Epidermal melanocyte (primary cell): ENCODE data around the gene GDAP2.

ENCODE experiments used
- DNase-seq: peaks from one replicate; pipeline ENCODE4 v3.0.0; 2011; ENCODE audit warnings: low spot score; ENCODE audit not compliant: insufficient read length

Gene GDAP2

DNA sequence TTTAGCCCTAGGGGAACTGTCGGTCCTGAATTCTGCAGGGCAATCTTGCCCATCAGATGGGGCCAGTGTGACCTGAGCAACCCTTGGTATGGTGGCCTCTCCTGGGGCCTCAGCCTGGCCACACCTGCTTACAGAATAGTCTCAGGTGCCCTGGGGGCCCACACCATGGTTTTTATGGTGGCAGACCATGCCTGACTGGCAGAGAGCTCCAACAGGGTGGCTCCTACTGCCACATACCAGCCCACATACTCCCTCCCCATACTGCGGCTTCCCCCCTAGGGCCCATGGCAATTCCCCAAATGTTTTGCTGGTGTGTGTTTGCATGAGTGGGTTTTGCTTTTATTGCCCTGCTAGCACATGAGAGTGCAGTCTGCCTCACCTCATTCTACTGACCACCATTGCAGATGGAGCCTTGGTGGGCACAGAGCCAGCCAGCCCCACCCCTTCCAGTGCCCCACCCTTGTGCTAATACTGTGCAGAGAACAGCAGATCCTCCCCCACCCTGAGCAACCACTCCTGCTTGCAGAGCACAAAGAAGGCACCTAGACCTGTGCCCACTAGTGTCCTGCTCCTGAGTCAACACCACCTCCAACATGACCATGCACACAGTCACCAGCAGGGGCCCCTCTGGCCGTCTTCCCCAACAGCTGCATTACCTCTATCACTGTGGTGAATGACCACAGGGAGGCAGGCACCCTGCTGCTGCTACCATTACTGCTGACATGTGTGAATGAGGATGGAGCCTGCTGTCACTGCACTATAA, 86.8 kb downstream of the GDAP2 start:
- no peak for DNase-seq

DNA sequence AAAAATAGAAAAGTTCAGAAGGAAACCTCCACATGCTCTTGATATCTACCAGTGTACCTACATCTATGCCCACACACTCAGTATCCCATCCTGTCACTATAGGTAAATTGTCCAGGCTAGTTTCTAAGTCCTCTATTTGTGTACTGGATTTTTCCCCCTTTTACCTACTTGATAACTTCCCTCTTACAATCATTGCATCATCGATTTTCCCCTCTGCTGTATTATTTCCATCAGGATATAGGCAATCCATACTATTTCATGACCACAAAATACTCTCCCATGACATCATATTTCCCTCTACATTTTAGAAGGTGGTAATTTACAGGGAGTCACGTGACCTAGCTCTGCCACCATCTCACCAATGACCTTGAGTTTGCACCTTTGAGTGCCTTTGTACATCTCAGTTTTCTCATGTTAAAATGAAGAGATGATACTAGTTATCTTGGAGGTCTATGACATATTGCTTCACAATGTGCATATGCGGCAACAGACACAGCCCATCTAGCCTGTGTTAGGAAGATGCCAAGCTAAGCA, 88.2 kb downstream of the GDAP2 start:
- no peak for DNase-seq

DNA sequence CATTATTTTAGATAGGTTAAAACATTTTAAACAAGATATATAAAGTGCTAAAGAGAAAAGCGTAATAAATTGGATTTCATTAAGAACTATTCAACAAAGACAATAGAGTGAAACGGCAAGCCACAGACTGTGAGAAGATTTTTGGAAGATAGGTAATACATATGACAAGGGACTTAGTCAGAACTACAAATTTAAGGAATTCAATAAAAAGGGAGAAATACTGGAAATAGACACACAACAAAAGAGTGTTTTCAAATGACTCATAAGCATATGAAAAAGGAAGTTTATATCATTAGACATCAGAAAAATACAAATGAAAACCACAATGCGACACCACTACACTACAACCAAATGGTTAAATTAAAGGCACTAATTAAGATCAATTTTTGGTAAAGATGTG, 90.5 kb downstream of the GDAP2 start:
- DNase-seq = no peak

DNA sequence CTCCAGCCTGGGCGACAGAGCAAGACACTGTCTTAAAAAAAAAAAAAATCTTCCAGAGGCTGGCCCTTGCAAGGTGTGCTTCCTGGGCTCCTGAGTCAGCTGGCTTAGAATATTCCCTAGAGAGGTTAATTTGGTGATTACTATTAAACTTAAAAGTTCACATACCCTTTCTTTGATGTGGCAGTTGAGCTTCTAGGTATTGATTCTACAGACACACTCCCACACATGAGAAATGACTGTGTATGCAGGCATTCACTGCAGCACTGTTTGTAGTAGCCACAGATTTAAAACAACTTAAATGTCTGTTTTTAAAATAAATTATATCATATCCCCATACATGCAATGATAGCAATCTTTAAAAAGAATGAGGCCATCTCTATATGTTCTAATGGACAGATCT, 93.4 kb downstream of the GDAP2 start:
- no peak for DNase-seq

DNA sequence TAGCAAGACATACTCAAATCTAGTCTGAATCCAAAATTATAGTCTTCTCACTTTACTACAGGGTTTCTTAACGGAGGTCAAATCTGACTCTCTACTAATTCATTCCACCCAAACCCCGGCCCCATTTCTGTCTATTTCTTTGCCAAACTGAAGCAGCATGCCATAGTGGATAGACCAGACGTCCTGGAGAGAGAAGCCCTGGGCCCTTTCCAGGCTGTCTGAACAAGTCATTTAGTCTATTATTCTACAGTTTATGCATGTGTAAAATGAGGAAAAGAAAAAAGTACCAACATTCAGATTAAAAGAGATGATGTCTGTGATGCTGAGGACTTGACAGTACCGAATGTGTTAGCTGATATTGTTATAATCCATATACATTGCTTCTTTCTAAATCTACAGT, 95.0 kb downstream of the GDAP2 start:
- no peak for DNase-seq

DNA sequence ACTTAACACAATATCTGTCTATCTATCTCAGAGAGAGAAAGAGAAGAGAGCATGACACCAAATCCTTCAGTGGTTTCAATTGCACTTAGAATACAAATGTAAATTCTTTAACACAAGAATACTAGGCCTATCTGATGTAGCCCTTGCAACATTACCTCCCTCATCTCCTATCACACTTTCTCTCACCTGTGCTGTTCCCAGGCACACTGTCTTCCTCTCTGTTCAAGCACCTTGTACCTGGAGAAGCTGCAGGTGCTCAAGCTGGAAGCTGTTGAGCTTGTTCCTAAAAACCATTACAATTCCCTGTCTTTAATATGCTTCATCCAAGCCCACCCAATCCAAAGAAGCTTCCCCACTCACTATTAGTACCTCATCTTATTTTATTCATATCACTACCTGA, 97.0 kb downstream of the GDAP2 start:
- DNase-seq = no peak

DNA sequence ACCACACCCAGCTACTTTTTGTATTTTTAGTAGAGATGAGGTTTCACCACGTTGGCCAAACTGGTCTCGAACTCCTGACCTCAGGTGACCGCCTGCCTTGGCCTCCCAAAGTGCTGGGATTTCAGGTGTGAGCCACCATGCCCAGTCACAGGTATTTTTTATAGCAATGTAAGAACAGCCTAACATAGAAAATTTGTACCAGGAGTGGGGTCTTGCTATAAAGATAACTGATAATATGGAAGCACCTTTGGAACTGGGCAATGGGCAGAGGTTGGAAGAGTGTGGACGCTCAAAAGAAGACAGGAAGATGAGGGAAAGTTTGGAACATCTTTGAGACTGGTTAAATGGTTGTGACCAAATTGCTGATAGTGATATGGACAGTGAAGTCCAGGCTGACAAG, 99.2 kb downstream of the GDAP2 start:
- DNase-seq = no peak

DNA sequence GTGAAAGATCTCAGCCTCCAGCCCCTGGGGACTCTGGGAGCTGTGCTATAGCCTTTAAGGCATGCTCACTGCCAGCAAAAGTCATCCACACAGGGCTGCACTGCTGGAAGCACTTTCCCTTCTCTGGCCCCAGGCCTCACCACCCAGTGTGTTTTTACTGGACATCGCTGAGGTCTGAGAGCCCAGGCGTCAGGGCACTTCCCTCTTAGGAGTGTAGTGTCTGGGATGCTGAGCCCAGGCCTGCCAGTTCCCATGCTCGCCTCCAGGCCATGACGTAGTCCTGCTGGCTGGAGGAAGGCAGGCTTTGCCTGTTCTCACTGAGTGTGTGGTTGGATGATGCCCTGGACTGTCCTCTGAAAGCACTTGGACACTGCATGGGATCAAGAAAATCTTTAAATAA, 101.2 kb downstream of the GDAP2 start:
- DNase-seq = no peak

DNA sequence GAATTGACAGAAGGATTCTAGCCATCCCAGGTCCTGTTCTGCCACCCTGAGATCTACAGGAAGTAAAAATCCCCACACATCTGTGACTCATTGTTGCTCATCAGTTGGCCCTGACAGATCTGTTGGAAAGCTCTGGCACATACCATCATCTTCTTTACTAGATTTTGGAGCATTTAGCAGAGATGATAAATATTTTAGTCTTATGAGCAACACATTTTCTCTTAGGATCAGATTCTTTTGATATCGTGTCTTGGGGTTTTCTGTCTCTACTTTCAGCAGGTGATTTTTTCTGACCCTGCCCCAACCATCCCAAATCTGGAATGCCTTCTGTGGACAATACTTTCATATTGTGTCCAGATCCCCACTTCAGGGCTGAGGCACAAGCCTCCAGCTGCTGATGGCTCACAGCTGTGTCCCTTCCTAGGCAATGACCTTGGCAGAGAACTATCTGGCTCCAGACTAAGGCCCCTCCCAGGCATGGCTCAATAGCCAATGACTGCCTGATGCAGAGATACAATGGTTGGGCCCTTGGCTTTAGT, 102.8 kb downstream of the GDAP2 start:
- no peak for DNase-seq

DNA sequence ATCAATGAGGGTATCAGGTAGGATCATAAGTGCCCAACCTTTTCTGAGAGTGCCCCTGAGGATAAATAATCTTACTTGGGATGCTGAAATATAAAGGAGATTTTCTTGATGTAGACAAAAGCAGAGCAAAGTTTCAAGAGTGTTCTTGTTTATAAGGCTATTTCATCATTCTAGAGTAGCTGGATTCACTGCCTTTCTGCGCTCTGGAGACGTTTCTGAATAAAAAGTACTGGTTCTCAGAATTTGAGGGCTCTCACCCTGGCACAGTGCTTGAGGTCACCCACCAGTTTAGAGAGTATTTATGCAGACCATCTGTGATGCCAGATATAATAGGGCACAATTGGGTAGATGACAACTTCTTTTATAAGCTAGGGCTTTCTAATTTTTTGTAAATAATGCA, 103.3 kb downstream of the GDAP2 start:
- DNase-seq = no peak

DNA sequence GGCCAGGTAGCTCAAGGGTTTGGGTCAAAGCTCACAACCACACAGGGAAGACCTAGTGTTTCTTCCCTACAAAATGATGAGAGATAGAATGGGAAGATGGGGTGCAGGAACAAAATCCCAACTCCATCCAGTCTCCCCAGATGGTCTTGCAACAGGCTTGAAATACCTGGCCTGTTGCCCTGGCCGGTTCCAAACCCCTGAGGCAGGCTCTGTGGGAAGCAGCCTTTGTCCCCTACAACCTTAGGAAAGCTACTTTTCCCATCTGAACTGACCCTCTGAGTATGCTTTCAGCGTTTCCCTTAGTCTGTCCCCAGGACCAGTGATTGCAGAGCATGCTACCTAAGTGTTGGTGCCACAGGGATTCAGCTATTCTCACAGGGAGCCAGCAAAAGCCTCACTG, 104.0 kb downstream of the GDAP2 start:
- no peak for DNase-seq

DNA sequence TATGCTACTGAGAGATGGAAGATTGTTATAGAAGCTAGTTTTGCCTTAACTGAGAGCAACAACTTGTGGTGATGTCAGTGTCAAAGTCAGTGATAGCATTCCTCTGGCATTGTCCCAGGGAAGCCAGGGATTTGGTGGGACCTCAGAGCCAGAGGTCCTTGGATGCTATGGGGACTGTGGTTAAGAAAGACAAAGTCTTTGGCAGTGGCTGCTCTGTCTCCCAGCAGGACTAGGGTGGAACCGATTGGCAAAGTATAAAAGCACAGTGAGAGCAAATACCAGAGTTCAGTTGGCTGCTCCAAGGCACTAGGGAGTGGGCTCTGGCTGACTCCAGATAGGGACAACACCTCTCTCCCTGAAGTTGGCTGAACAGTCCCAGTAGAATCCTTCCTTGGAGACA, 104.8 kb downstream of the GDAP2 start:
- DNase-seq = no peak

DNA sequence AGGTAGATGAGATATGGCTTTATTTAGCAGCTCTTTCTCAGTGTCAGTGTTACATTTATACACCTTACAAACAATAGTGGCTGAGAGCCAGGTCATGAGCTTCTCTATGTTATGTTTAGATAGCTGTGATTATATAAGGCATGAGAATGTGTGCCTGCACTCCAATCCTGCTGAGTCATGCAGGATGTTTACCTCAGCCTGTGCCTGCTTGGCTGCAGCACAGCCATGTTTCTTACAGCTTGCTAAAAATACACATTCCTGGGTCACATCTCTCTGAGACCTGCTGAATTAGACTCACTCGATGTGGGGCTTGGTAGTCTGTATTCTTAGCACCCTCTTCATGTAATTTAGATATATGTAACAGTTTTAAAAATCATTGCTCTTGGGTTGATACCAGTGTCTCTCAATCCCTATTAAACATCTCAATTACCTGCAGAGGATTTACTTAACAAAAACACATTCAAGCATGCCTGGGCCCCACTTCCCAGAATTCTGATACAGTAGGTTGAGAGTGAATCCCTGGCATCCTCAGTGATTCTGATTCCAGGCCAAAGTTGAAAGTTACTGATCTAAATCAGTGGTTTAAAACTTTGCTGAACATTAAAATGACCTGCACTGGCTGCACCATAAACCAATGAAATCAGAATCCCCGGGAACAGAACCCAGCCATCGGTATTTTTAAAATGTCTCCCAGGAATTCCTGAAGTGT, 107.5 kb downstream of the GDAP2 start:
- no peak for DNase-seq

DNA sequence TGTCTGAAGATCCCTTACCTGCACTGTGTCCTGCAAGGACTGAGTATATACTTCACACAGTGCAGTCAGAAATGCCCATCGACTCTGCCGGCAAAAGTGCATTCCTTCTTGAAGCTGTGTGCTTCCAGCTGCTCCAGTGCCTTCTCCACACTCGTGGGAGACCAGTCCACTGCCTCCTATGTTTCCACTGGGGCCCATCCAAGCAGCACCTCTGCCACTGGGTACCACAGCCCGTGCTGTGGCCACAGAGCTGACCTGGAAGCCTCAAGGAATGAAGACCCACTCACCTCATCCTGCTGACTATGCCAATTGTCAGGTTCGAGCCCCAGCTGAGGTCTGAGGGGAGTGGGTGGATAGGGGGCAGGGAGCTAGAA, 108.1 kb downstream of the GDAP2 start:
- DNase-seq = no peak

DNA sequence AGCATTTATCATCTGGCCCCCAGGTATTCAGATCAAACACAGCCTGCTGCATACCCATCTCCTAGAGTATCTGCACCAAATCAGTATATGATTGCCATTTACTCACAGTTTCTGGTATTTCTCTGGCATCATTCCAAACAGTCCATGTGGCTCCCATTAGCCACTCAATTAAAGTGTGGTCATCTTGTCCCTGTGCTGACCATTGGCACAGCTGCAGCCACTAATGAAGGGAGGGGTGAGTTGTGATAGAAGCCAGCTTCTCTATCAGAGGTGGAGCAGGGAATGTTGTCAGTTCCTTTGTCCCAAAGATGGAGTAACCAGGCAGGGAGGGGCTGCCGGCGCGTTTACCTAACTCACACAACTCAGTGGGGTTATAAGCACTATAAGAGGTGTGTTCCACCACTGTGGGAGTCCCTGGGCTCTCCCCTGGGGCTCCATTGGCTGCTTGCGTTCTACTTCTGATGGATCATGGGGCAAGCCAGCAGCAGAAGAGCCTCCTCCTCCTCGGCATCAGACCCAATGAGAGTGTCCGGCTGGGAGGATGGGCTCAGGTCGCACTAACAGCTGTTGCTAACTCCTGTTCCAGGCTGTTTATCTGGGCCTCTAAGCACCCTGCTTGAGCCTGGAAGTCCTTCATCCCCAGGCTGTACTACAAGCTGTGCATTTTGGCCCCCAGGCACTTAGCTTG, 108.6 kb downstream of the GDAP2 start:
- DNase-seq = no peak

DNA sequence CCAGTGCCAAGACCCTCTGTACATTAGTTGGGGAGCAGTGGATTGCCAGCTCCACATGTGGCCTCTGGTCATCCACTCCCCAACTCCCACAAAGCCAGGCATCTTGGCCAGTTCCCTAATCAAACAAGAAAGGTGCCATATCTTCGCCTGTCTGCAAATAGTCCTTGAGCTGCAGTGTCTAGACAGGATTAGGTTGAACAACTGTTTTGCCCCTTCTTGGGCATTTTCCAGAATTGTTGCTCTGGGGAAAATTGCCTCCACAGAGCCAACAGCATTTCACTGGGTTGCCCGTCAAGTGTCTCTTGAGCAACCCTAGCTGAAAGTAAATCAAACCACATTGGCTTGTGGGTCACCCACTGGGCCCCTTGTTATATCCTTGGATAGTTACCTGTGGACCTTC, 109.3 kb downstream of the GDAP2 start:
- DNase-seq = no peak

DNA sequence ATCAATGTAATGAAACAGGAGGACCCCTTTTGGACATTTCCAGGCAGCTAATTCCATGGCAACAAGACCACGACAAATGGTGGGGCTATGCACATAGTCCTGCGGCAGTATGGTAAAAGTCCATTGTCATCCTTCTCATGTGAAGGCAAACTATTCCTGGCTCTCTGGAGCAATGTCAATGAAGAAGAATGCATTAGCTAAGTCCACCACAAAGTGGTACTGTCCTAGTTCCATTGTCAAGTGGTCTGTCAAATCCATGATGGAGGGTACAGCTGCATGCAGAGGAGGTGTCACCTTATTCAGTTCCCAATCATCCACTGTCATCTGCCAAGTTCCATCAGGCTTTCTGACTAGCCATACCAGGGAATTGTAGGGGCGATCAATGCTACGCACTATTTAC, 110.1 kb downstream of the GDAP2 start:
- DNase-seq = no peak

DNA sequence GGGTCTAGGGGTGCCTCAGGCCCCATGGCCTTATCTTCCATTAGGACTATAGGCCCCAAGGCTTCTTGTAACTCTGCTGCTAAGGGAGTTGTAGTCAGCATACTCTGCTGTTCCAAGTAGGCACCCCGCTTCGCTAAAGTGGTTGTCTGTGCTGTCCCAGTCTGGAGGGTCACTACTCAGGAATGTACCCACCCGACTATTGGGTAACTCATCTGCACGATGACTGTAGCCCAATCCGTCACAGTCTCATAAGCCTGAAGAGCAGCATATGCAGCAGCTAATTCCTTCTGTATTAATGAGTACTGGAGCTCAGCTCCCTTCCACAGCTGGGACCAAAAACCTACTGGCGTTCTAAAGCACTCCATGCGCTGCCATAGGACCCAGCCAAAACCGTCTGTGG, 111.0 kb downstream of the GDAP2 start:
- DNase-seq = no peak

DNA sequence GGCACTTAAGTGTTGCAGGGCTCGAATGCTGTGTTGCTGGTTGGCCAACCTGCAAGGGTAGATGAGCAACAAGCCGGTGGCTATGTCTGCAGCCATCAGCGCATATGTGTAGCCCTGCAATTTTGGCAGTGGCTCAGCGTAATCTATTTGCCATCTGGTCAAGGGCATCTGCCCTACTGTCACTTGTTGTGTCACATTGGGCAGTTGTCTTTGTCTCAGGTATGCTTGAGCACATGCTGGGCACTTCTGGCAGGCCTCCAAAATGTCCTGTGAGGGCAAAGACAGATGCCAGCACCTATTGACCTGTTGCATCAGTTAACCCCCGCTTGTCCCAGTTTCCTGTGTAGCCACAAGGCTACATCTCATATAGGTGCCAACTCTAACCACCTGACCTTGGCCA, 111.8 kb downstream of the GDAP2 start:
- no peak for DNase-seq

DNA sequence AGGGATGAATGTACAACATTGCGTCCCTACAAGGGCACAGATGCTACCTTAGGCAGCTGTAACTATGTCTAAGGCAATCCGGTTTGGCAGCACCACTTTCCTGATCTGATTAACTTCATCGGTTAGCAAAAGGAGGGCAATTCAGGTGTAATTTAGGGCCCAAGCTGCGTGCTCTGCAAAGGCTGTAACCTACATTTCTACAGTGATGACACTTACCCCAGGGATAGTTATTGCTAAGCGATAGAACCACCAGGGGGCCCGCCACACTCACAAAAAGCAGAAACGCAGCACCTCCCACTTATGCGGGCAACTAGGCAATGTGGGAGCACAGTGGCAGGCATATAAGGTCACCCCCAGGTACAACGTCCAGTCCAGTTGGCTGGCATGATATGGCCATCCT, 113.5 kb downstream of the GDAP2 start:
- DNase-seq = no peak

DNA sequence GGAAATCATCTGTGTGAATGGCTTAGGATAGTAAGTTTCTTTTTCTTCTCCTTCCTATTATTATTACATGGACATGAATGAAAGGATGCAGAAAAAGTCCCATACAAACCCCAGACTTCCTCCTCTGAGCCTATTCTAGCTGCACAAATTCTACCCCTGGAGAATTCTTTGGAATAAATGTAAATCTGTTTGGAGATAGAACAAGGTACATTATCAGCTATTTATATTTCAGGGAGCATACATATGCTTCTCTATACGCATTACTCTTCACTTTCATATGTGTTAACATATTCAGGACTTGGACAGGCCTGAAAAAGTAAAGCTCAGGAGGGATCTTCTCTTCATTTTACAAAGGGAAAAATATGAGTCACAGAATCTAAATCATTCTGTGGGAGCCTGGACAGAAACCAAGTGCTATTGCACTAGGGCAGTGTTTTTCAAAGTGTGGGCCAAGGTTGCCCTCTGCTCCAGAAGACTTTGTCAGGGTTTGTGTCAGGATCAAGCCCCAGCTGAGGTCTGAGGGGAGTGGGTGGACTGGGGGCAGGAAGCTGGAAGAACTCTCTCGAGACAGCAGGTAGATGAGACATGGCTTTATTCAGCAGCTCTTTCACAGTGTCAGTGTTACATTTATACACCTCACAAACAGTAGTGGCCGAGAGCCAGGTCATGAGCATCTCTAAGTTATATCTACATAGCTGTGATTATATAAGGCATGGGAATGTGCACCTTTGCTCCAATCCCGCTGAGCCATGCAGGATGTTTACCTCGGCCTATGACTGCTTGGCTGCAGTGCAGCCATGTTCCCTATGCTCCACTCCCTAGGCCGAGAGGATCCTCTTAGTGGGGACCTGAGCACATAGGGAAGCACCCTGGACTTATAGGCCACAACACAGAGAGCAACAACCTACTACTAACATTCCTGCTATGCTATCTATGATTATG, 114.3 kb downstream of the GDAP2 start:
- DNase-seq = no peak
